ENCODE data around the gene PXMP2. TPM values are rescaled to one million over a fixed set of nuclear protein-coding genes. Genes with fewer than 3 reads are reported as not detected.

The PXMP2 gene
- total and polyA plus RNA-seq, 2 of the 8 experiments (the other 6 are each of a cell fraction or from before 2014, with no cell fraction given), result 13.8 to 15.1 TPM

- no peak for TF ChIP-seq SIN3A (conservative IDR thresholded peaks at IDR 0.05 in 1 of 2, IDR thresholded peaks at IDR 0.05 in 1 of 2; ENCODE audit: low read depth in 1 of 2, low read length in 2 of 2)
- no peak for TF ChIP-seq SRF (IDR thresholded peaks at IDR 0.05; ENCODE audit: low read depth, low read length)
- TF ChIP-seq CEBPB (IDR thresholded peaks at IDR 0.05; ENCODE audit: low read depth, low read length), result no peak
- no peak for TF ChIP-seq E2F6 (IDR thresholded peaks at IDR 0.05)
- TF ChIP-seq RFX5 (IDR thresholded peaks at IDR 0.05; ENCODE audit: borderline replicate concordance, low read depth, low read length), result no peak
- no peak for TF ChIP-seq RXRA (IDR thresholded peaks at IDR 0.05; ENCODE audit: insufficient read depth, low read depth, low read length)
Measured at GRCh38 chr12:132743831-132744230, 56.4 kb downstream of the PXMP2 start (continued).
